Measurements from ENCODE around the gene ZNF648.

ZNF648 gene

DNA sequence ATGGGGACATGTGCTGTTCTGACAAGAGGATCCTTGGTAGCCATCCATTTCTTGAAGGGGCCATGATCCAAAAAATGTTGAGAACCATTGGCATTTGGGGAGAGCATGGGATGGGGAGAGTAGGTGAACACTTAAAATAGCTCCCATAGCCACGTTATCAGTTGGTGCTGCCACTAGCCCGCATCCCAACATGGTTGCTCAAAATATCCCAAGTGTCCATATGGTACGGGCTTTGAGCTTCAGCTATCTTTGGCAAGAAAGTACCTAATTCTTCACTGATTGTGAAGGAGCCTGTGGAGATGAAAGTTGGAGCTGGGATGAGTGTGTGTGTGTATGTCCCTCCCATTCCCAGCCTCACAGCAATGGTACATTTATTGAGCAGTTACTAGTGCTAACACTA lies 3.1 kb upstream of the ZNF648 start:
- no peak overlapping the region for H3K4me3 ChIP-seq (ENCODE audit: insufficient read depth, low read length, poor library complexity, severe bottlenecking)
- H3K79me2 ChIP-seq (ENCODE audit: insufficient read depth, low read length) = no peaks in the 10 kb centered on the region
- no peak overlapping the region for H2AFZ ChIP-seq (ENCODE audit: low read depth, low read length, severe bottlenecking)
- no peak overlapping the region for H3K27ac ChIP-seq (ENCODE audit: low read depth, low read length)
- TF ChIP-seq EZH2phosphoT487 (conservative IDR thresholded peaks at IDR 0.05; ENCODE audit: low read length) = no peak
- TF ChIP-seq, protein P1, sequence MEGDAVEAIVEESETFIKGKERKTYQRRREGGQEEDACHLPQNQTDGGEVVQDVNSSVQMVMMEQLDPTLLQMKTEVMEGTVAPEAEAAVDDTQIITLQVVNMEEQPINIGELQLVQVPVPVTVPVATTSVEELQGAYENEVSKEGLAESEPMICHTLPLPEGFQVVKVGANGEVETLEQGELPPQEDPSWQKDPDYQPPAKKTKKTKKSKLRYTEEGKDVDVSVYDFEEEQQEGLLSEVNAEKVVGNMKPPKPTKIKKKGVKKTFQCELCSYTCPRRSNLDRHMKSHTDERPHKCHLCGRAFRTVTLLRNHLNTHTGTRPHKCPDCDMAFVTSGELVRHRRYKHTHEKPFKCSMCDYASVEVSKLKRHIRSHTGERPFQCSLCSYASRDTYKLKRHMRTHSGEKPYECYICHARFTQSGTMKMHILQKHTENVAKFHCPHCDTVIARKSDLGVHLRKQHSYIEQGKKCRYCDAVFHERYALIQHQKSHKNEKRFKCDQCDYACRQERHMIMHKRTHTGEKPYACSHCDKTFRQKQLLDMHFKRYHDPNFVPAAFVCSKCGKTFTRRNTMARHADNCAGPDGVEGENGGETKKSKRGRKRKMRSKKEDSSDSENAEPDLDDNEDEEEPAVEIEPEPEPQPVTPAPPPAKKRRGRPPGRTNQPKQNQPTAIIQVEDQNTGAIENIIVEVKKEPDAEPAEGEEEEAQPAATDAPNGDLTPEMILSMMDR (IDR thresholded peaks at IDR 0.05; ENCODE audit: insufficient read depth, low read length, poor library complexity, severe bottlenecking) = no peak
- H3K4me2 ChIP-seq (ENCODE audit: low read depth, low read length, poor library complexity, severe bottlenecking) = no peak overlapping the region
- H3K27me3 ChIP-seq (ENCODE audit: low read length) = no peaks in the 10 kb centered on the region
- no peaks in the 10 kb centered on the region for H3K9me3 ChIP-seq (ENCODE audit: insufficient read depth, low read length)
- no peaks in the 10 kb centered on the region for H3F3A ChIP-seq (ENCODE audit: insufficient read depth)
- no peaks in the 10 kb centered on the region for H3K36me3 ChIP-seq (ENCODE audit: low read length)
- H3K9me2 ChIP-seq (replicated peaks; ENCODE audit: insufficient read depth, low read length) = no peaks in the 10 kb centered on the region
- no peaks in the 10 kb centered on the region for H4K20me1 ChIP-seq (ENCODE audit: low read depth, low read length)
- no peak overlapping the region for H3K9ac ChIP-seq (ENCODE audit: low read length)

DNA sequence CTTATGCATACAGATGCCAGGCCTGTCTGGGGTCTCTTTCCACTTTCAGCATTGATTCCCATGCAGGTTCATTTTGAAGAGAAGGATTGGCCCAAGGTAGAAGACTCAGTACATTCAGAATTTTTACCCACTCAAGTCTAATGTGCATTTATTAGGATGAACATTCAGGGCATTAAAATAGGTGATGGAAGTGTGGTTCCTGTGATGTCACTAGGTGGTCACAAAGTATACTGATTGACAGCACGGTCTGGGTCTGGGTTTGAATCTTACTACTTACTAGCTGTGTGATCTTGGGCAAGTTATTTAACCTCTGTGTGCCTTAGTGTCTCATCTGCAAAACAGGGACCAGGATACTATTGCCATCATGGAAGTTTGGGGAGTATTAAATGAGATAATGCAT lies 711 bp upstream of the ZNF648 start:
- no peak overlapping the region for H3K9ac ChIP-seq (ENCODE audit: low read length)
- H3K27me3 ChIP-seq (ENCODE audit: low read length) = no peaks in the 10 kb centered on the region
- no peaks in the 10 kb centered on the region for H3K9me2 ChIP-seq (replicated peaks; ENCODE audit: insufficient read depth, low read length)
- H3K4me2 ChIP-seq (ENCODE audit: low read depth, low read length, poor library complexity, severe bottlenecking) = no peak overlapping the region
- no peak overlapping the region for H2AFZ ChIP-seq (ENCODE audit: low read depth, low read length, severe bottlenecking)
- no peaks in the 10 kb centered on the region for H4K20me1 ChIP-seq (ENCODE audit: low read depth, low read length)
- TF ChIP-seq, protein P1 (IDR thresholded peaks at IDR 0.05; ENCODE audit: insufficient read depth, low read length, poor library complexity, severe bottlenecking) = no peak
- no peak for TF ChIP-seq EZH2phosphoT487 (conservative IDR thresholded peaks at IDR 0.05; ENCODE audit: low read length)
- no peak overlapping the region for H3K27ac ChIP-seq (ENCODE audit: low read depth, low read length)
- H3K9me3 ChIP-seq (ENCODE audit: insufficient read depth, low read length) = no peaks in the 10 kb centered on the region
- H3K36me3 ChIP-seq (ENCODE audit: low read length) = no peaks in the 10 kb centered on the region
- H3K4me3 ChIP-seq (ENCODE audit: insufficient read depth, low read length, poor library complexity, severe bottlenecking) = no peak overlapping the region
- H3K79me2 ChIP-seq (ENCODE audit: insufficient read depth, low read length) = no peaks in the 10 kb centered on the region
- no peaks in the 10 kb centered on the region for H3F3A ChIP-seq (ENCODE audit: insufficient read depth)

DNA sequence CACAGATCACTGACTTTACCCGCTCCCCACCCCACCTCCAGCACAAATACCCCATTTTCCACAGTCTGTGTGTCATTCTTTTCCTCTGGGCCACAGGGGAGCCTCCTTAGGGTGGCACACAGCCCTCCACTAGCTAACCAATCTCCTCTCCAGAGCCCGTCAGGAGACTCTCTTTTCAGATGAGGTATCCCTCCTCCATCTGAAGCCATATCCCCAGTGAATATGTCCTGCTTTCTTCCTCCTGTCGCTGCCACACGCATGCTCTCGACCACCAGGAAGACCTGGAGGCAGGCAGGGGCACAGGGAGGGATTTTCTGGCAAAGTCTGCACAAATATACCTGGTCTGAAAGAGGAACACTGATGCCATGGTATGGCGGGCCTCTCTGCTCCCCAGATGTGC lies 635 bp downstream of the ZNF648 start:
- Histone ChIP-seq H3K27ac (ENCODE audit: low read depth, low read length) (no peak overlapping the region), H3K4me2 (ENCODE audit: low read depth, low read length, poor library complexity, severe bottlenecking) (no peak overlapping the region), H3K9me2 (replicated peaks; ENCODE audit: insufficient read depth, low read length) (no peaks in the 10 kb centered on the region), H3K27me3 (ENCODE audit: low read length) (no peaks in the 10 kb centered on the region), H3K4me3 (ENCODE audit: insufficient read depth, low read length, poor library complexity, severe bottlenecking) (no peak overlapping the region), H3F3A (ENCODE audit: insufficient read depth) (no peaks in the 10 kb centered on the region), H3K36me3 (ENCODE audit: low read length) (no peaks in the 10 kb centered on the region), H2AFZ (ENCODE audit: low read depth, low read length, severe bottlenecking) (no peak overlapping the region), H4K20me1 (ENCODE audit: low read depth, low read length) (no peaks in the 10 kb centered on the region), H3K9me3 (ENCODE audit: insufficient read depth, low read length) (no peaks in the 10 kb centered on the region), H3K79me2 (ENCODE audit: insufficient read depth, low read length) (no peaks in the 10 kb centered on the region), H3K9ac (ENCODE audit: low read length) (no peak overlapping the region)
- TF ChIP-seq, protein P1 (IDR thresholded peaks at IDR 0.05; ENCODE audit: insufficient read depth, low read length, poor library complexity, severe bottlenecking) = no peak
- TF ChIP-seq EZH2phosphoT487 (conservative IDR thresholded peaks at IDR 0.05; ENCODE audit: low read length) = no peak

All from SU-DHL-6 (cell line).